ENCODE results near the gene ZNRF4. TPM values are rescaled to one million over a fixed set of nuclear protein-coding genes. Genes with fewer than 3 reads are reported as not detected.
A peak's percentile ranks its signal among the peaks of the same experiment; 100 is the strongest.

Gene ZNRF4
- total and polyA plus RNA-seq, 2 of the 8 experiments (the other 6 are each of a cell fraction or from before 2014, with no cell fraction given), result not detected

DNA sequence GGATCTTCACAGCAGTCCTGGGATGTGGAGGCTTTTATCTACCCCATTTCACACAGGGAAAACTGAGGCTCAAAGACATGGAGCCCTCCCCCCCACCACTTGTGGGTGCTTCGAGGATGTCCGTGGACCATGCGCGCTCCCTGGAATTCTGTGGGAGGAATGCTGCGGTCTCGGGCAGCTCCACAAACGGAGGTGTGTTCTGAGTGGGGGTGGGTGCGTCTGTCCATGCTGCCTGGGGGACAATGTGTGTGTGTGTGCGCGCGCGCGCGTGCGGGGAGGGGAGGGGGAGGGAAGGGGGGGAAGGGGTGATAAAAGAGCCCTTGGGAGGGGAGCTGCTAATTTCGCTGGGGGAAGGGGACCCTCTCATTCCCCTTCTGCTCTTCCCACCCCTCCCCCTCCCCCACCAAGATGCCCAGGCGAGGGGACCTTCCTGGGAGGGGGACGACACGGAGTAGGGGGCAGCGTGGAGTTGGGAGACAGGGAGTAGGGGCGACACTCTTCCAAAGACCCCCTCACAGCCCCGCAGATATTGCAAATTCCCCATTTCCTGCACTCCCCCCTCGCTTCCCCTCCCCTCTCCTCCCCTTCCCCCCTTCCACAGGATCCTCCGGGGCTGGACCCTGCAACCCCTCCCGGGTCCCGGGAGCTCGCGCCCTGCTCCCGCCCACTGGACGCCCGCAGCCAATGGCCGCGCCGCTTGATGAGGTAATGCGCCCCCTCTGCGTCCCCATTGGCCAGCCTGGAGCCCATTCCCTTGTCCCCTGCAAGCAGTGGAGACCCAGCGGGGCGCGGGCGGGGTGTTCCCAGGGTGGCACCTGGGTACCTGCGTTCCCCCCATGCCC, 18.9 kb upstream of the ZNRF4 start (continued):
- TF ChIP-seq RAD21 (IDR thresholded peaks at IDR 0.05 in 1 of 2, conservative IDR thresholded peaks at IDR 0.05 in 1 of 2; ENCODE audit: low read depth in 2 of 2, low read length in 2 of 2) (no peak), SIRT6 (IDR thresholded peaks at IDR 0.05; ENCODE audit: low read length) (no peak), PHF8 (conservative IDR thresholded peaks at IDR 0.05; ENCODE audit: low read depth, low read length) (no peak), TCF12 (IDR thresholded peaks at IDR 0.05; ENCODE audit: low read depth, low read length) (no peak), JUN (IDR thresholded peaks at IDR 0.05; ENCODE audit: low read depth, low read length) (no peak), HDAC6 (IDR thresholded peaks at IDR 0.05; ENCODE audit: low read depth, low read length) (no peak), CEBPB (IDR thresholded peaks at IDR 0.05; ENCODE audit: low read depth, low read length) (0 out of 2 replicates have a peak, but pooled peaks have one; percentile 6), FOSL1 (IDR thresholded peaks at IDR 0.05; ENCODE audit: insufficient read depth, low read depth, low read length) (no peak), YY1 (IDR thresholded peaks at IDR 0.05; ENCODE audit: low read depth, low read length) (no peak)
- TF ChIP-seq, protein P1, sequence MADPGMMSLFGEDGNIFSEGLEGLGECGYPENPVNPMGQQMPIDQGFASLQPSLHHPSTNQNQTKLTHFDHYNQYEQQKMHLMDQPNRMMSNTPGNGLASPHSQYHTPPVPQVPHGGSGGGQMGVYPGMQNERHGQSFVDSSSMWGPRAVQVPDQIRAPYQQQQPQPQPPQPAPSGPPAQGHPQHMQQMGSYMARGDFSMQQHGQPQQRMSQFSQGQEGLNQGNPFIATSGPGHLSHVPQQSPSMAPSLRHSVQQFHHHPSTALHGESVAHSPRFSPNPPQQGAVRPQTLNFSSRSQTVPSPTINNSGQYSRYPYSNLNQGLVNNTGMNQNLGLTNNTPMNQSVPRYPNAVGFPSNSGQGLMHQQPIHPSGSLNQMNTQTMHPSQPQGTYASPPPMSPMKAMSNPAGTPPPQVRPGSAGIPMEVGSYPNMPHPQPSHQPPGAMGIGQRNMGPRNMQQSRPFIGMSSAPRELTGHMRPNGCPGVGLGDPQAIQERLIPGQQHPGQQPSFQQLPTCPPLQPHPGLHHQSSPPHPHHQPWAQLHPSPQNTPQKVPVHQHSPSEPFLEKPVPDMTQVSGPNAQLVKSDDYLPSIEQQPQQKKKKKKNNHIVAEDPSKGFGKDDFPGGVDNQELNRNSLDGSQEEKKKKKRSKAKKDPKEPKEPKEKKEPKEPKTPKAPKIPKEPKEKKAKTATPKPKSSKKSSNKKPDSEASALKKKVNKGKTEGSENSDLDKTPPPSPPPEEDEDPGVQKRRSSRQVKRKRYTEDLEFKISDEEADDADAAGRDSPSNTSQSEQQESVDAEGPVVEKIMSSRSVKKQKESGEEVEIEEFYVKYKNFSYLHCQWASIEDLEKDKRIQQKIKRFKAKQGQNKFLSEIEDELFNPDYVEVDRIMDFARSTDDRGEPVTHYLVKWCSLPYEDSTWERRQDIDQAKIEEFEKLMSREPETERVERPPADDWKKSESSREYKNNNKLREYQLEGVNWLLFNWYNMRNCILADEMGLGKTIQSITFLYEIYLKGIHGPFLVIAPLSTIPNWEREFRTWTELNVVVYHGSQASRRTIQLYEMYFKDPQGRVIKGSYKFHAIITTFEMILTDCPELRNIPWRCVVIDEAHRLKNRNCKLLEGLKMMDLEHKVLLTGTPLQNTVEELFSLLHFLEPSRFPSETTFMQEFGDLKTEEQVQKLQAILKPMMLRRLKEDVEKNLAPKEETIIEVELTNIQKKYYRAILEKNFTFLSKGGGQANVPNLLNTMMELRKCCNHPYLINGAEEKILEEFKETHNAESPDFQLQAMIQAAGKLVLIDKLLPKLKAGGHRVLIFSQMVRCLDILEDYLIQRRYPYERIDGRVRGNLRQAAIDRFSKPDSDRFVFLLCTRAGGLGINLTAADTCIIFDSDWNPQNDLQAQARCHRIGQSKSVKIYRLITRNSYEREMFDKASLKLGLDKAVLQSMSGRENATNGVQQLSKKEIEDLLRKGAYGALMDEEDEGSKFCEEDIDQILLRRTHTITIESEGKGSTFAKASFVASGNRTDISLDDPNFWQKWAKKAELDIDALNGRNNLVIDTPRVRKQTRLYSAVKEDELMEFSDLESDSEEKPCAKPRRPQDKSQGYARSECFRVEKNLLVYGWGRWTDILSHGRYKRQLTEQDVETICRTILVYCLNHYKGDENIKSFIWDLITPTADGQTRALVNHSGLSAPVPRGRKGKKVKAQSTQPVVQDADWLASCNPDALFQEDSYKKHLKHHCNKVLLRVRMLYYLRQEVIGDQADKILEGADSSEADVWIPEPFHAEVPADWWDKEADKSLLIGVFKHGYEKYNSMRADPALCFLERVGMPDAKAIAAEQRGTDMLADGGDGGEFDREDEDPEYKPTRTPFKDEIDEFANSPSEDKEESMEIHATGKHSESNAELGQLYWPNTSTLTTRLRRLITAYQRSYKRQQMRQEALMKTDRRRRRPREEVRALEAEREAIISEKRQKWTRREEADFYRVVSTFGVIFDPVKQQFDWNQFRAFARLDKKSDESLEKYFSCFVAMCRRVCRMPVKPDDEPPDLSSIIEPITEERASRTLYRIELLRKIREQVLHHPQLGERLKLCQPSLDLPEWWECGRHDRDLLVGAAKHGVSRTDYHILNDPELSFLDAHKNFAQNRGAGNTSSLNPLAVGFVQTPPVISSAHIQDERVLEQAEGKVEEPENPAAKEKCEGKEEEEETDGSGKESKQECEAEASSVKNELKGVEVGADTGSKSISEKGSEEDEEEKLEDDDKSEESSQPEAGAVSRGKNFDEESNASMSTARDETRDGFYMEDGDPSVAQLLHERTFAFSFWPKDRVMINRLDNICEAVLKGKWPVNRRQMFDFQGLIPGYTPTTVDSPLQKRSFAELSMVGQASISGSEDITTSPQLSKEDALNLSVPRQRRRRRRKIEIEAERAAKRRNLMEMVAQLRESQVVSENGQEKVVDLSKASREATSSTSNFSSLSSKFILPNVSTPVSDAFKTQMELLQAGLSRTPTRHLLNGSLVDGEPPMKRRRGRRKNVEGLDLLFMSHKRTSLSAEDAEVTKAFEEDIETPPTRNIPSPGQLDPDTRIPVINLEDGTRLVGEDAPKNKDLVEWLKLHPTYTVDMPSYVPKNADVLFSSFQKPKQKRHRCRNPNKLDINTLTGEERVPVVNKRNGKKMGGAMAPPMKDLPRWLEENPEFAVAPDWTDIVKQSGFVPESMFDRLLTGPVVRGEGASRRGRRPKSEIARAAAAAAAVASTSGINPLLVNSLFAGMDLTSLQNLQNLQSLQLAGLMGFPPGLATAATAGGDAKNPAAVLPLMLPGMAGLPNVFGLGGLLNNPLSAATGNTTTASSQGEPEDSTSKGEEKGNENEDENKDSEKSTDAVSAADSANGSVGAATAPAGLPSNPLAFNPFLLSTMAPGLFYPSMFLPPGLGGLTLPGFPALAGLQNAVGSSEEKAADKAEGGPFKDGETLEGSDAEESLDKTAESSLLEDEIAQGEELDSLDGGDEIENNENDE (IDR thresholded peaks at IDR 0.05; ENCODE audit: insufficient replicate concordance, low read length), result no peak
